ENCODE results near the gene RNF182. TPM values are rescaled to one million over a fixed set of nuclear protein-coding genes. Genes with fewer than 3 reads are reported as not detected.

The RNF182 gene
- total RNA-seq, 1 donor = 2.9 TPM

- no peak for DNase-seq (ENCODE audit: low read depth)
- TF ChIP-seq, protein P1, sequence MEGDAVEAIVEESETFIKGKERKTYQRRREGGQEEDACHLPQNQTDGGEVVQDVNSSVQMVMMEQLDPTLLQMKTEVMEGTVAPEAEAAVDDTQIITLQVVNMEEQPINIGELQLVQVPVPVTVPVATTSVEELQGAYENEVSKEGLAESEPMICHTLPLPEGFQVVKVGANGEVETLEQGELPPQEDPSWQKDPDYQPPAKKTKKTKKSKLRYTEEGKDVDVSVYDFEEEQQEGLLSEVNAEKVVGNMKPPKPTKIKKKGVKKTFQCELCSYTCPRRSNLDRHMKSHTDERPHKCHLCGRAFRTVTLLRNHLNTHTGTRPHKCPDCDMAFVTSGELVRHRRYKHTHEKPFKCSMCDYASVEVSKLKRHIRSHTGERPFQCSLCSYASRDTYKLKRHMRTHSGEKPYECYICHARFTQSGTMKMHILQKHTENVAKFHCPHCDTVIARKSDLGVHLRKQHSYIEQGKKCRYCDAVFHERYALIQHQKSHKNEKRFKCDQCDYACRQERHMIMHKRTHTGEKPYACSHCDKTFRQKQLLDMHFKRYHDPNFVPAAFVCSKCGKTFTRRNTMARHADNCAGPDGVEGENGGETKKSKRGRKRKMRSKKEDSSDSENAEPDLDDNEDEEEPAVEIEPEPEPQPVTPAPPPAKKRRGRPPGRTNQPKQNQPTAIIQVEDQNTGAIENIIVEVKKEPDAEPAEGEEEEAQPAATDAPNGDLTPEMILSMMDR (IDR thresholded peaks at IDR 0.05; ENCODE audit: insufficient read depth, low read length) = no peak
- H3K4me3 ChIP-seq (ENCODE audit: low read depth, low read length) = no peak overlapping the region
These were observed 68.7 kb downstream of the RNF182 start for GRCh38 chr6:13993416-13993815.

DNA sequence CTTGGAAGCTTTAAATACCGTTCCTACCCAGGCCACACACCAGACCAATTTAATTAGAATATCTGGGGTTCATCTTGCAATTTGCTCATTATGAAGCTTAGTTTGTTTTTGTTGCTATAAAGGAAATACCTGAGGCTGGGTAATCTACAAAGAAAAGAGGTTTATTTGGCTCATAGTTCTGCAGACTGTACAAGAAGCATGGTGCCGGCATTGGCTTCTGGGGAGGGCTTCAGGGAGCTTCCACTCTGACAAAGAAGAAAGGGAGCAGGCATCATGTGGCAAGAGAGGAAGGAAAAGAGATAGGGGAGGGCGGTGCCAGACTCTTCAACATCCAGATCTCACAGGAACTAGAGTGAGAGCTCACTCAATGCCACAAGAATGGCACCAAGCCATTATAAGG is 73.6 kb downstream of the RNF182 start:
- TF ChIP-seq, protein P1 (IDR thresholded peaks at IDR 0.05; ENCODE audit: insufficient read depth, low read length) = no peak
- H3K4me3 ChIP-seq (ENCODE audit: low read depth, low read length) = no peak overlapping the region
- no peak for DNase-seq (ENCODE audit: low read depth)

DNA sequence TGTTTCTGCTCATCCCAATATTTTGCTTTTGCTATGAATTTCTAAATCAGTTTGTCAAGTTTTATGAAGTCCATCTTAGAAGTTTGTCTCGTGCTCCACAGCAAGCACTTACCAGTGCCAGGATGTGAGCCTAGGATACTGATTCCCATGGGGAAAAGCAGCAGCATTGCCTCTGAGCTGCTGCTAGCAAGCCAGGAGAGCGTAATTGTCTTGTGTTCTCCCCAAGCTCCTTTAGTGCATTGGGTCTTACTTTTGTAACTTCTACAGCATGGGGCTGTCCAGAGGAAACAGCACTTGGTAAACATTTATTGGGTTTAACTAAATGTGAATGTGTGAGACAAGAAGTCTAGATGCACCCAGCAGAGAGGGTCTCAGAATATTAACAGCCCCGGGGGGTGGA is 76.1 kb downstream of the RNF182 start:
- DNase-seq (ENCODE audit: low read depth) = peak; percentile 22
- TF ChIP-seq, protein P1 (IDR thresholded peaks at IDR 0.05; ENCODE audit: insufficient read depth, low read length) = no peak
- H3K4me3 ChIP-seq (ENCODE audit: low read depth, low read length) = no peak overlapping the region

DNA sequence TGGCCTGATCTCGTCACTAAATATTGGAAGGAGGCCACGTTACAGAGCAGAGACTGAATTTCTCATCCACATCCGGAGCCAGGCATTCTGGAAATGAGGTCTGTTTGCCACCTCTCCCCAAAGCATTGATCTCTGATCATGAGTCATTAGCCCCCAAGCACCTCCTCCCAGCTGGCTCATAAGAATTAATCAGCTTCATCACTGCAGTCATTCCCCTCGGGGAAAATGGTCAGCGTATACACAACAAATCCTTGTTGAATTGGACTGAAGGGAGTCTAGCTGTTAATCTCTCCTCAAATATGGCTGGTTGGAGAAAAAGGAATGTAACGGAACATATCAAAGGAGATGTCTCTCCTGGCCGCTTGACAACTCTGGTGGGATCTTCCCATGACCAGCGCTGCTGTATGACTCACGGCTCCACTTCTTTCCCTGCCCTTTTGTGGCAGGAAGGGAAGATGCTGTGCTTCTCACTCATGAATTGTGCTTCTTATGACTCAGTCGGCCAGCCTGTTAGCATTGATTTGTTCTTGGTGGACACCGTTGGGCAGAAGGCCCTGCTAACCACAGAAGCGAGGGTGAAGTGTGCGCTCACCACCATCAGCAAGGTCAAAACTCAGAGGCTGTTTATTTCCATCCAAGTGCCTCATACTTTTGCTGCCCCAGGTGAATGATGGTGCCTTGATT is 76.7 kb downstream of the RNF182 start:
- no peak overlapping the region for H3K4me3 ChIP-seq (ENCODE audit: low read depth, low read length)
- TF ChIP-seq, protein P1 (IDR thresholded peaks at IDR 0.05; ENCODE audit: insufficient read depth, low read length) = no peak

DNA sequence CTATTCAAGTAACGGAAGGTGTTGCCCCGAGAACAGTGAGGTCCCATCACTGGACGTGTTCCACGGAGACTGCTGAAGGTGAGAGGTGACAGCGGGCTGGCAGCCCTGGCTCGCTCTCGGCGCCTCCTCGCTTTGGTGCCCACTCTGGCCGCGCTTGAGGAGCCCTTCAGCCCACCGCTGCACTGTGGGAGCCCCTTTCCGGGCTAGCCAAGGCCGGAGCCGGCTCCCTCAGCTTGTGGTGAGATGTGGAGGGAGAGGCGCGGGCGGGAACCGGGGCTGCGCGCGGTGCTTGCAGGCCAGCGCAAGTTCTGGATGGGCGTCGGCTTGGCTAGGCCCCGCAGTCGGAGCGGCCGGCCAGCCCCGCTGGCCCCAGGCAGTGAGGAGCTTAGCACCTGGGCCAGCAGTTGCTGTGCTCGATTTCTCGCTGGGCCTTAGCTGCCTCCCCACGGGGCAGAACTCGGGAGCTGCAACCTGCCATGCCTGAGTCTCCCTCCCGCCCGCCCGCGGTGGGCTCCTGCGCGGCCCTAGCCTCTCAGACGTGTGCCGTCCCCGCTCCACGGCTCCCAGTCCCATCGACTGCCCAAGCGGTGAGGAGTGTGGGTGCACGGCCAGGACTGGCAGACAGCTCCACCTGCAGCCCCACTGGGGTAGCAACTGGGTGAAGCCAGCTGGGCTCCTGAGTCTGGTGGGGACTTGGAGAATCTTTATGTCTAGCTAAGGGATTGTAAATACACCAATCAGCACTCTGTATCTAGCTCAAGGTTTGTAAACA is 77.6 kb downstream of the RNF182 start:
- H3K4me3 ChIP-seq (ENCODE audit: low read depth, low read length) = no peak overlapping the region
- TF ChIP-seq, protein P1 (IDR thresholded peaks at IDR 0.05; ENCODE audit: insufficient read depth, low read length) = no peak
- DNase-seq (ENCODE audit: low read depth) = no peak

More for the DNA sequence above, 76.7 kb downstream of the RNF182 start:
- peak; percentile 87 for DNase-seq (ENCODE audit: low read depth)

- no peak overlapping the region for H3K4me3 ChIP-seq (ENCODE audit: low read depth, low read length)
These were observed 79.5 kb downstream of the RNF182 start for GRCh38 chr6:14004258-14004657.

More at GRCh38 chr6:14004258-14004657, 79.5 kb downstream of the RNF182 start:
- no peak for DNase-seq (ENCODE audit: low read depth)
- TF ChIP-seq, protein P1 (IDR thresholded peaks at IDR 0.05; ENCODE audit: insufficient read depth, low read length) = no peak

Measured in fibroblast of the aortic adventitia (primary cell).